Muscle layer of colon (tissue), 2 donors: Measurements from ENCODE around the gene KRTAP13-2.

Source experiments
- H3K27ac ChIP-seq: one replicate; pipeline ENCODE4 v1.7.0; 2013; ENCODE audit warnings: low read depth, mild to moderate bottlenecking, low read length, moderate library complexity
- H3K27me3 ChIP-seq, 2 donors: one replicate each; pipeline ENCODE4 v1.7.0; 2013; ENCODE audit warnings: low read length in 2 of 2, mild to moderate bottlenecking in 2 of 2; ENCODE audit not compliant: insufficient read depth in 2 of 2, control insufficient read depth in 1 of 2
- H3K36me3 ChIP-seq: one replicate; pipeline ENCODE4 v1.7.0; 2013; ENCODE audit warnings: mild to moderate bottlenecking, low read length; ENCODE audit not compliant: insufficient read depth
- H3K4me1 ChIP-seq: one replicate; pipeline ENCODE4 v1.7.0; 2013; ENCODE audit warnings: mild to moderate bottlenecking, low read length; ENCODE audit not compliant: insufficient read depth
- H3K4me3 ChIP-seq, 2 donors: one replicate each; pipeline ENCODE4 v1.7.0; 2013; ENCODE audit warnings: low read length in 2 of 2, low read depth in 1 of 2, mild to moderate bottlenecking in 1 of 2, moderate library complexity in 1 of 2
- H3K9ac ChIP-seq: one replicate; pipeline ENCODE4 v1.7.0; 2013; ENCODE audit warnings: low read length
- H3K9me3 ChIP-seq: one replicate; pipeline ENCODE4 v1.7.0; 2013; ENCODE audit warnings: mild to moderate bottlenecking, low read length
- donor health status: abdominal sarcoma.
- donor health status: Adenocarcinoma of cecum.

KRTAP13-2 gene

GRCh38 chr21:30372139-30372770 lies at the start of gene KRTAP13-2:
Gene KRTAP13-2 (minus strand): TSS chr21:30372271. CDS start chr21:30372213, 58 bp downstream.
- Histone ChIP-seq H3K27me3 (no peaks in the 10 kb centered on the region), H3K4me1 (no peaks in the 10 kb centered on the region), H3K9me3 (no peaks in the 10 kb centered on the region), H3K9ac (no peak within 1 kb of the TSS), H3K27ac (no peak within 1 kb of the TSS), H3K36me3 (no peaks in the 10 kb centered on the region), H3K4me3 (no peak within 1 kb of the TSS)

GRCh38 chr21:30415993-30416392 lies 43.9 kb upstream of the KRTAP13-2 start:
- H3K27me3 ChIP-seq: no peaks in the 10 kb centered on the region
- no peaks in the 10 kb centered on the region for H3K36me3 ChIP-seq
- H3K4me1 ChIP-seq: no peaks in the 10 kb centered on the region
- H3K9me3 ChIP-seq: no peaks in the 10 kb centered on the region
- H3K9ac ChIP-seq: no peak overlapping the region
- H3K4me3 ChIP-seq: no peak overlapping the region
- no peak overlapping the region for H3K27ac ChIP-seq

GRCh38 chr21:30408782-30409494 lies 36.9 kb upstream of the KRTAP13-2 start:
- H3K9me3 ChIP-seq: no peaks in the 10 kb centered on the region
- no peaks in the 10 kb centered on the region for H3K27me3 ChIP-seq
- no peak overlapping the region for H3K9ac ChIP-seq
- H3K4me3 ChIP-seq: no peak overlapping the region
- no peaks in the 10 kb centered on the region for H3K4me1 ChIP-seq
- H3K27ac ChIP-seq: no peak overlapping the region
- no peaks in the 10 kb centered on the region for H3K36me3 ChIP-seq

GRCh38 chr21:30395731-30396130 lies 23.7 kb upstream of the KRTAP13-2 start, which contains the start of gene KRTAP13-1:
Gene KRTAP13-1 (plus strand): TSS chr21:30396031. CDS start chr21:30396087, 56 bp downstream.
- no peaks in the 10 kb centered on the region for H3K4me1 ChIP-seq
- no peaks in the 10 kb centered on the region for H3K27me3 ChIP-seq
- H3K4me3 ChIP-seq: no peak within 1 kb of the TSS
- H3K9ac ChIP-seq: no peak within 1 kb of the TSS
- H3K27ac ChIP-seq: no peak within 1 kb of the TSS
- H3K9me3 ChIP-seq: no peaks in the 10 kb centered on the region
- no peaks in the 10 kb centered on the region for H3K36me3 ChIP-seq

GRCh38 chr21:30391492-30392025 lies 19.5 kb upstream of the KRTAP13-2 start:
- no peak overlapping the region for H3K4me3 ChIP-seq
- no peak overlapping the region for H3K27ac ChIP-seq
- H3K36me3 ChIP-seq: no peaks in the 10 kb centered on the region
- H3K27me3 ChIP-seq: no peaks in the 10 kb centered on the region
- H3K9me3 ChIP-seq: no peaks in the 10 kb centered on the region
- H3K4me1 ChIP-seq: no peaks in the 10 kb centered on the region
- no peak overlapping the region for H3K9ac ChIP-seq

- no peak overlapping the region for H3K27ac ChIP-seq
- H3K27me3 ChIP-seq: no peaks in the 10 kb centered on the region
- H3K36me3 ChIP-seq: no peaks in the 10 kb centered on the region
- H3K9ac ChIP-seq: no peak overlapping the region
- H3K9me3 ChIP-seq: no peaks in the 10 kb centered on the region
- H3K4me1 ChIP-seq: no peaks in the 10 kb centered on the region
- H3K4me3 ChIP-seq: no peak overlapping the region
Observed at GRCh38 chr21:30382201-30382600, 10.1 kb upstream of the KRTAP13-2 start.

GRCh38 chr21:30355906-30356305 lies 16.2 kb downstream of the KRTAP13-2 start:
- no peak overlapping the region for H3K9ac ChIP-seq
- no peaks in the 10 kb centered on the region for H3K9me3 ChIP-seq
- no peaks in the 10 kb centered on the region for H3K36me3 ChIP-seq
- H3K4me3 ChIP-seq: no peak overlapping the region
- no peaks in the 10 kb centered on the region for H3K4me1 ChIP-seq
- H3K27me3 ChIP-seq: no peaks in the 10 kb centered on the region
- no peak overlapping the region for H3K27ac ChIP-seq

GRCh38 chr21:30354308-30355005 lies 17.6 kb downstream of the KRTAP13-2 start:
- H3K4me1 ChIP-seq: no peaks in the 10 kb centered on the region
- no peak overlapping the region for H3K4me3 ChIP-seq
- no peaks in the 10 kb centered on the region for H3K27me3 ChIP-seq
- H3K27ac ChIP-seq: no peak overlapping the region
- no peaks in the 10 kb centered on the region for H3K36me3 ChIP-seq
- H3K9ac ChIP-seq: no peak overlapping the region
- no peaks in the 10 kb centered on the region for H3K9me3 ChIP-seq

GRCh38 chr21:30351534-30351933 lies 20.5 kb downstream of the KRTAP13-2 start:
- no peak overlapping the region for H3K27ac ChIP-seq
- no peaks in the 10 kb centered on the region for H3K27me3 ChIP-seq
- no peaks in the 10 kb centered on the region for H3K36me3 ChIP-seq
- no peak overlapping the region for H3K9ac ChIP-seq
- no peak overlapping the region for H3K4me3 ChIP-seq
- no peaks in the 10 kb centered on the region for H3K9me3 ChIP-seq
- H3K4me1 ChIP-seq: no peaks in the 10 kb centered on the region

GRCh38 chr21:30349572-30349971 lies 22.5 kb downstream of the KRTAP13-2 start:
- Histone ChIP-seq H3K9me3 (no peaks in the 10 kb centered on the region), H3K4me3 (no peak overlapping the region), H3K4me1 (no peaks in the 10 kb centered on the region)

GRCh38 chr21:30348506-30348905 lies 23.6 kb downstream of the KRTAP13-2 start, which contains the start of gene KRTAP23-1:
Gene KRTAP23-1 (minus strand): TSS chr21:30348606. CDS start chr21:30348606, 0 bp downstream.
- Histone ChIP-seq H3K36me3 (no peaks in the 10 kb centered on the region), H3K4me3 (no peak within 1 kb of the TSS), H3K27ac (no peak within 1 kb of the TSS), H3K9me3 (no peaks in the 10 kb centered on the region), H3K9ac (no peak within 1 kb of the TSS), H3K27me3 (no peaks in the 10 kb centered on the region), H3K4me1 (no peaks in the 10 kb centered on the region)

More at GRCh38 chr21:30349572-30349971, 22.5 kb downstream of the KRTAP13-2 start:
- Histone ChIP-seq H3K27me3 (no peaks in the 10 kb centered on the region), H3K36me3 (no peaks in the 10 kb centered on the region), H3K9ac (no peak overlapping the region), H3K27ac (no peak overlapping the region)
